OCI-LY1 (cell line): ENCODE results near the gene C16orf90.

ENCODE experiments used
- H2AFZ ChIP-seq: fragments of 200-600 bp; sonication (generic), shearing (Covaris generic); 2 replicates; pipeline ENCODE4 v1.6.0; 2014; ENCODE audit warnings: antibody characterized with exemption, mild to moderate bottlenecking, low read length
- H3F3A ChIP-seq: fragments of 200-600 bp; sonication (generic), shearing (Covaris generic); 2 replicates; pipeline ENCODE4 v1.6.0; 2014; ENCODE audit warnings: mild to moderate bottlenecking, antibody characterized with exemption, low read length, moderate library complexity; ENCODE audit not compliant: insufficient read depth
- H3K27ac ChIP-seq: fragments of 200-600 bp; sonication (generic); 2 replicates; pipeline ENCODE4 v1.5.1; 2014; ENCODE audit warnings: low read length, mixed run types, mild to moderate bottlenecking, low read depth; ENCODE audit not compliant: poor library complexity, severe bottlenecking
- H3K27me3 ChIP-seq: fragments of 200-600 bp; sonication (generic); 2 replicates; pipeline ENCODE4 v1.6.0; 2014; ENCODE audit warnings: antibody characterized with exemption, mild to moderate bottlenecking, low read length, moderate library complexity; ENCODE audit not compliant: insufficient read depth
- H3K36me3 ChIP-seq: fragments of 200-600 bp; sonication (generic); 2 replicates; pipeline ENCODE4 v1.6.1; 2014; ENCODE audit warnings: mild to moderate bottlenecking, antibody characterized with exemption, low read length, moderate library complexity, mixed read lengths; ENCODE audit not compliant: insufficient read depth
- H3K4me1 ChIP-seq: fragments of 200-600 bp; sonication (generic); 2 replicates; pipeline ENCODE4 v1.5.1; 2014; ENCODE audit warnings: mild to moderate bottlenecking, low read length, moderate library complexity; ENCODE audit not compliant: insufficient read depth, severe bottlenecking
- H3K4me2 ChIP-seq: fragments of 200-600 bp; sonication (generic), shearing (Covaris generic); 2 replicates; pipeline ENCODE4 v1.6.1; 2014; ENCODE audit warnings: low read length
- H3K4me3 ChIP-seq: fragments of 200-600 bp; sonication (generic); 2 replicates; pipeline ENCODE4 v1.5.1; 2014; ENCODE audit warnings: low read length, low read depth, mild to moderate bottlenecking, mixed read lengths; ENCODE audit not compliant: poor library complexity, severe bottlenecking
- H3K79me2 ChIP-seq: fragments of 200-600 bp; shearing (Covaris generic); 2 replicates; pipeline ENCODE4 v1.6.1; 2016; ENCODE audit warnings: mixed run types, low read length, mixed read lengths; ENCODE audit not compliant: insufficient read depth
- H3K9ac ChIP-seq: fragments of 200-600 bp; sonication (generic), shearing (Covaris generic); 2 replicates; pipeline ENCODE4 v1.6.1; 2014; ENCODE audit warnings: mild to moderate bottlenecking, low read length, mixed read lengths
- H3K9me2 ChIP-seq: fragments of 200-600 bp; sonication (generic), shearing (Covaris generic); 2 replicates; pipeline ENCODE4 v1.6.1; 2014; ENCODE audit warnings: low read depth, mild to moderate bottlenecking, low read length, mixed read lengths
- H3K9me3 ChIP-seq: fragments of 200-600 bp; shearing (Covaris generic); 2 replicates; pipeline ENCODE4 v1.6.1; 2014; ENCODE audit warnings: low read length, mixed read lengths
- H4K20me1 ChIP-seq: fragments of 200-600 bp; sonication (generic), shearing (Covaris generic); 2 replicates; pipeline ENCODE4 v1.6.0; 2016; ENCODE audit warnings: mild to moderate bottlenecking, low read length; ENCODE audit not compliant: insufficient read depth
- CTCF ChIP-seq: fragments of 200-600 bp; sonication (generic), shearing (Covaris generic); IDR thresholded peaks from 2 replicates; pipeline ENCODE4 v1.5.1; 2017; ENCODE audit warnings: mild to moderate bottlenecking, antibody characterized with exemption, low read length, moderate library complexity, mixed read lengths
- EZH2 ChIP-seq: fragments of 200-600 bp; sonication (generic), shearing (Covaris generic); IDR thresholded peaks from 2 replicates; pipeline ENCODE4 v1.8.0; 2017; ENCODE audit warnings: borderline replicate concordance, mixed run types, mild to moderate bottlenecking, antibody characterized with exemption, low read length, moderate library complexity, mixed read lengths

C16orf90 gene

GRCh38 chr16:3472878-3473595 is 22.3 kb downstream of the C16orf90 start:
- Histone ChIP-seq H3K27ac (no peak overlapping the region), H3K9me2 (no peaks in the 10 kb centered on the region), H2AFZ (no peak overlapping the region), H3K36me3 (peaks cover 9% of the 10 kb centered on the region), H3K4me2 (no peak overlapping the region), H3K4me1 (no peaks in the 10 kb centered on the region), H3K27me3 (no peaks in the 10 kb centered on the region), H3K79me2 (peaks cover 5% of the 10 kb centered on the region; the same call in 1 of the 2 replicates), H3F3A (no peaks in the 10 kb centered on the region), H3K9me3 (0 out of 2 replicates have a peak, but pooled peaks cover 3% of the 10 kb centered on the region), H4K20me1 (no peaks in the 10 kb centered on the region), H3K9ac (no peak overlapping the region), H3K4me3 (no peak overlapping the region)
- no peak for TF ChIP-seq CTCF
- no peak for TF ChIP-seq EZH2

GRCh38 chr16:3471518-3472176 is 23.6 kb downstream of the C16orf90 start:
- Histone ChIP-seq H3K4me3 (no peak overlapping the region), H3K9ac (no peak overlapping the region), H3K27me3 (no peaks in the 10 kb centered on the region), H3K9me3 (0 out of 2 replicates have a peak, but pooled peaks cover 3% of the 10 kb centered on the region), H3F3A (no peaks in the 10 kb centered on the region), H3K4me2 (no peak overlapping the region), H3K36me3 (peaks cover 15% of the 10 kb centered on the region), H3K79me2 (peaks cover 6% of the 10 kb centered on the region; the same call in 1 of the 2 replicates), H4K20me1 (no peaks in the 10 kb centered on the region), H3K4me1 (no peaks in the 10 kb centered on the region), H3K27ac (no peak overlapping the region), H3K9me2 (no peaks in the 10 kb centered on the region), H2AFZ (no peak overlapping the region)
- no peak for TF ChIP-seq EZH2
- TF ChIP-seq CTCF, result no peak

- no peaks in the 10 kb centered on the region for H3K4me1 ChIP-seq
- no peaks in the 10 kb centered on the region for H3K27me3 ChIP-seq
- no peak overlapping the region for H3K27ac ChIP-seq
- TF ChIP-seq EZH2 (no peak), CTCF (no peak)
- H4K20me1 ChIP-seq, result no peaks in the 10 kb centered on the region
- no peak overlapping the region for H3K9ac ChIP-seq
- peaks cover 15% of the 10 kb centered on the region; the same call in 1 of the 2 replicates for H3K79me2 ChIP-seq
- H3K36me3 ChIP-seq, result peaks cover 24% of the 10 kb centered on the region
- no peaks in the 10 kb centered on the region for H3K9me2 ChIP-seq
- H3F3A ChIP-seq, result no peaks in the 10 kb centered on the region
- 0 out of 2 replicates have a peak, but pooled peaks cover 3% of the 10 kb centered on the region for H3K9me3 ChIP-seq
- H3K4me2 ChIP-seq, result no peak overlapping the region
- H3K4me3 ChIP-seq, result no peak overlapping the region
- H2AFZ ChIP-seq, result no peak overlapping the region
Measured at GRCh38 chr16:3470723-3471122, 24.6 kb downstream of the C16orf90 start.
